Left lung (tissue), 10 donors: Measurements from ENCODE around the gene PTGDS. TPM values are rescaled to one million over a fixed set of nuclear protein-coding genes. Genes with fewer than 3 reads are reported as not detected.

Experiments
- ATAC-seq: fragments of 200-7000 bp; cut with Tn5 transposase; one replicate; pipeline ENCODE4 v1.9.1; 2020; ENCODE audit warnings: moderate library complexity
- DNase-seq, 4 donors: peaks; one replicate each; pipeline ENCODE4 v3.0.0-alpha.2; 2013 to 2020
- H3K27ac ChIP-seq, 2 donors: fragments of 200-600 bp; sonication (generic) in 1 of 2; one replicate each; pipeline versions ENCODE4 v1.5.0 to v1.8.0; 2020 to 2021
- H3K27me3 ChIP-seq, 2 donors: fragments of 200-600 bp; sonication (generic) in 1 of 2; one replicate each; pipeline versions ENCODE4 v1.5.0 to v1.8.0; 2020 to 2021
- H3K36me3 ChIP-seq, 2 donors: fragments of 200-600 bp; sonication (generic) in 1 of 2; one replicate each; pipeline versions ENCODE4 v1.5.0 to v1.8.0; 2020 to 2021
- H3K4me1 ChIP-seq, 2 donors: fragments of 200-600 bp; one replicate each; pipeline ENCODE4 v1.8.0; 2021
- H3K4me3 ChIP-seq, 2 donors: fragments of 200-600 bp; sonication (generic) in 1 of 2; one replicate each; pipeline versions ENCODE4 v1.5.0 to v1.8.0; 2020 to 2021; ENCODE audit warnings: mild to moderate bottlenecking in 1 of 2
- H3K9me3 ChIP-seq, 2 donors: fragments of 200-600 bp; sonication (generic) in 1 of 2; one replicate each; pipeline versions ENCODE4 v1.5.0 to v1.8.0; 2020 to 2021
- CTCF ChIP-seq, 2 donors: fragments of 200-600 bp; sonication (generic) in 1 of 2; IDR thresholded peaks; one replicate each; pipeline versions ENCODE4 v1.5.0 to v1.8.0; 2021; ENCODE audit warnings: antibody characterized with exemption in 2 of 2
- intact Hi-C, 2 donors: fragments of 100-400 bp; cut with DNase I; formaldehyde crosslinking; loops; one replicate each; pipeline versions ENCODE4 v1.11.2 to v1.14.2; 2022
- polyA plus RNA-seq, 6 donors: library from polyadenylated mRNA; unstranded; fragments of 120-200 nt; gene quantifications; one replicate each; pipeline ENCODE4 v1.2.1, GENCODE V29; 2013; ENCODE audit not compliant: insufficient read length in 6 of 6
- total RNA-seq, 2 donors: library from RNA; stranded (reverse); fragmentation: NEBNext Ultra II Directional; extraction: Animal tissue kit (Norgen Biotek cat#: 25700); gene quantifications; one replicate each; pipeline ENCODE4 v1.2.1, GENCODE V29; 2021
- donor health status: DM: no; HTN: yes; CAD: no.
- donor health status: DM: no; HTN: no; CAD: no.

The PTGDS gene
- total and polyA plus RNA-seq, 8 donors: 23.7 to 137 (median 37.7) TPM

- peaks cover 0 to 19% of the 10 kb centered on the region in 2 donors for H3K36me3 ChIP-seq
- ATAC-seq (peak; percentile 81), DNase-seq (peak; percentile 72 to 99 (median 93))
- H3K4me1 ChIP-seq: peaks cover 27 to 47% of the 10 kb centered on the region in 2 donors
- H3K27me3 ChIP-seq: peaks cover 0 to 29% of the 10 kb centered on the region in 2 donors
- intact Hi-C loops: no loop called here
- peak within 1 kb of the TSS; percentile 87 to 96 for H3K27ac ChIP-seq
- H3K9me3 ChIP-seq: peaks cover 0 to 3% of the 10 kb centered on the region in 2 donors
- no peak for TF ChIP-seq CTCF (IDR thresholded peaks at IDR 0.05)
- H3K4me3 ChIP-seq: peak within 1 kb of the TSS; percentile 70 to 97
Observed at GRCh38 chr9:136991993-136992818, 14.9 kb downstream of the PTGDS start, which contains the start of gene PAXX. Gene PAXX (plus strand): TSS chr9:136992422. CDS start chr9:136992444, 22 bp downstream.

- intact Hi-C loops: no loop called here
- Histone ChIP-seq H3K36me3 (peaks cover 0 to 19% of the 10 kb centered on the region in 2 donors), H3K4me3 (peak overlapping the region; percentile 70 to 97), H3K27ac (peak overlapping the region; percentile 87 to 96), H3K4me1 (peaks cover 27 to 54% of the 10 kb centered on the region in 2 donors), H3K9me3 (peaks cover 0 to 3% of the 10 kb centered on the region in 2 donors), H3K27me3 (peaks cover 0 to 32% of the 10 kb centered on the region in 2 donors)
- no peak for TF ChIP-seq CTCF (IDR thresholded peaks at IDR 0.05)
- no peak for ATAC-seq
- no peak for DNase-seq
Observed at GRCh38 chr9:136992819-136993369, 15.6 kb downstream of the PTGDS start.

- no peak for ATAC-seq
- intact Hi-C loops: no loop called here
Observed at GRCh38 chr9:136994180-136994887, 17.0 kb downstream of the PTGDS start.

GRCh38 chr9:136994888-136995230, 17.6 kb downstream of the PTGDS start:
- DNase-seq (no peak), ATAC-seq (no peak)
- Histone ChIP-seq H3K4me3 (peak overlapping the region in 1 of 2 donors; percentile 26), H3K4me1 (peaks cover 27 to 73% of the 10 kb centered on the region in 2 donors), H3K36me3 (peaks cover 0 to 19% of the 10 kb centered on the region in 2 donors), H3K27me3 (peaks cover 0 to 32% of the 10 kb centered on the region in 2 donors), H3K27ac (no peak overlapping the region), H3K9me3 (peaks cover 0 to 3% of the 10 kb centered on the region in 2 donors)
- TF ChIP-seq CTCF (IDR thresholded peaks at IDR 0.05): no peak
- intact Hi-C loops: no loop called here

More at GRCh38 chr9:136994180-136994887, 17.0 kb downstream of the PTGDS start:
- no peak for DNase-seq
- Histone ChIP-seq H3K27me3 (peaks cover 0 to 32% of the 10 kb centered on the region in 2 donors), H3K4me3 (peak overlapping the region in 1 of 2 donors; percentile 26), H3K36me3 (peaks cover 0 to 19% of the 10 kb centered on the region in 2 donors), H3K27ac (no peak overlapping the region), H3K4me1 (peaks cover 27 to 68% of the 10 kb centered on the region in 2 donors), H3K9me3 (peaks cover 0 to 3% of the 10 kb centered on the region in 2 donors)
- TF ChIP-seq CTCF (IDR thresholded peaks at IDR 0.05): no peak
